Gastroesophageal sphincter (tissue), 4 donors: ENCODE data around the gene INO80C. TPM values are rescaled to one million over a fixed set of nuclear protein-coding genes. Genes with fewer than 3 reads are reported as not detected.

Source experiments
- ATAC-seq: fragments of 150-250 bp; one replicate; pipeline ENCODE4 v1.9.1; 2016; ENCODE audit warnings: mild to moderate bottlenecking, moderate library complexity
- H3K27ac ChIP-seq, 4 donors: fragments of 200-600 bp; sonication (generic) in 3 of 4; 1 replicate in 3 of 4; 2 replicates in 1 of 4; pipeline ENCODE4 v1.5.1; 2016 to 2019
- H3K27me3 ChIP-seq: fragments of 200-600 bp; sonication (generic); one replicate; pipeline ENCODE4 v1.5.1; 2019
- H3K36me3 ChIP-seq, 2 donors: fragments of 200-600 bp; sonication (generic); one replicate each; pipeline ENCODE4 v1.5.1; 2019; ENCODE audit warnings: control low read depth in 1 of 2
- H3K4me1 ChIP-seq, 3 donors: fragments of 200-600 bp; sonication (generic); 1 replicate in 2 of 3; 2 replicates in 1 of 3; pipeline ENCODE4 v1.5.1; 2016 to 2019; ENCODE audit warnings: control low read depth in 2 of 3
- H3K4me3 ChIP-seq, 2 donors: fragments of 200-600 bp; sonication (generic); one replicate each; pipeline ENCODE4 v1.5.1; 2019; ENCODE audit warnings: mild to moderate bottlenecking in 1 of 2, moderate library complexity in 1 of 2
- H3K9me3 ChIP-seq, 3 donors: fragments of 200-600 bp; sonication (generic); one replicate each; pipeline ENCODE4 v1.5.1; 2017 to 2019; ENCODE audit warnings: control low read depth in 2 of 3
- CTCF ChIP-seq, 4 experiments: fragments of 200-600 bp in 2 of 4; fragments of 450-650 bp in 2 of 4; sonication (generic) in 1 of 4; IDR thresholded peaks; one replicate each; pipeline ENCODE4 v1.5.1; 2017 to 2019; ENCODE audit warnings: antibody characterized with exemption in 4 of 4, mild to moderate bottlenecking in 2 of 4, moderate library complexity in 2 of 4
- EP300 ChIP-seq: sonication (generic); formaldehyde crosslinking; IDR thresholded peaks from one replicate; pipeline ENCODE4 v1.6.1; 2017; ENCODE audit warnings: antibody characterized with exemption, mild to moderate bottlenecking
- POLR2A ChIP-seq, 2 donors: fragments of 450-650 bp; IDR thresholded peaks; one replicate each; pipeline ENCODE4 v1.6.1; 2017; ENCODE audit warnings: antibody characterized with exemption in 2 of 2, mild to moderate bottlenecking in 2 of 2, moderate library complexity in 1 of 2
- POLR2AphosphoS5 ChIP-seq: sonication (generic); formaldehyde crosslinking; IDR thresholded peaks from one replicate; pipeline ENCODE4 v1.6.1; 2017; ENCODE audit warnings: antibody characterized with exemption
- WGBS, 2 donors: methylation state at CpG; one replicate each; pipeline ENCODE4 v1.1.5; 2018; ENCODE audit warnings: low coverage in 1 of 2; 5-methylcytosine and 5-hydroxymethylcytosine counted together
- total RNA-seq, 4 donors: library from RNA; depleted of rRNA; stranded (reverse); fragments of >200 nt; gene quantifications; one replicate each; pipeline ENCODE4 v1.1.0, GENCODE V29; 2016

Gene INO80C
- total RNA-seq, 4 donors from 2014 or later, result 5.8 to 13.6 (median 8.6) TPM

DNA sequence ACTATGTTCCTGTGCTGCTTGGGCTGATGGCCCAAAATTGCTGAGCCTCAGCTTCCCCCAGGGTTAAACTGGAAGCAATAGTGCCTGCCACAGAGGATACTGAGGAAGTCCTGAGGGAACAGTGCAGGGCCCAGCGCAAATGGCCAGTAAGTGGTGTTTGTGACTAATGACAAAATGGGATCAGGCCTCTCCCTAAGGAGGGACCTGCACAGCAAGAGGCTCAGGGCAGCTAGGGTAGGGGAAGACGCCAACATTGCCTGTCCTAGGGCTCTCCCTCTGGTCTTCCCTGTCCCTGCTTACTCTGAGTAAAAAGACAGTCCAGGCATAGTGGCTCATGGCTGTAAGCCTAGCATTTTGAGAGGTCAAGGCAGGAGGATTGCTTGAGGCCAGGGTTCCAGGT lies 37.8 kb downstream of the INO80C start:
- H3K4me1 ChIP-seq, result peaks cover 0 to 90% (median 13%) of the 10 kb centered on the region in 3 donors

DNA sequence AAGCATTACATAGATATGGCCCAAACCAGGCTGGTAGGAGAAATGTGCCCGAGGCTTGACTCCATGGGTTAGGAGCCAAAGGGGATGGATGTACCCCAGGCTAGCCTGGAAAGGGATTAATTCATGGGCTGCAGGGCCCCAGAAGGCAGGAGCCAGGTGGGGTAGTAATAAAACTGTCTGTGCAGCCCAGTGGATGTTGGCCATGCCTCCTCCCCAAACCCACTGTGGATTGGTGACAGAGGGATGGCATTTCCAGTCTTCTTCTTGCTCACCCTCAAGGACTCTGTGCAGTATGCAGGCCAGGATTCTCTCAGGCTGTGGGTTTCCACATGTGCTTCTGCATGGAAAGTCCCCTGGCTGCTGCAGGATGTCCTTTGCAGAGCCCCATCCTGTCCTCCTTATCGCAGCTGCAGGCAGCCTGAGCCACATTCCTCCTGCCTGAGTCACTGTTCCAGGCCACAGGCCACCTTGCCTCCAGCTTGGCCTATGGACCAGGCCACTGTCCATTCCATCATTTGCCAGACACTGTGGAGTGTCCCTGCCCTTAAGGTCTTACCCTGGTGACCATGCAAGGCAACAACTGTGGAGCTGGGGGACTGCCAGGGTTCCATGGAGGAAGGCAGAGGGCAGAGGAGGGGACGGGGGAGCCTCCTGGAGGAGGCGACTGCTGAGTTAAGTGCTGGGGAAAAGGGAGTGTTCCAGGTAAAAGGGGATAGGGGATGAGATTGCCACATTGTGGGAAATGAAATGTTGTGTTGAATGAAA lies 38.9 kb downstream of the INO80C start:
- Histone ChIP-seq H3K27ac (peak overlapping the region in 3 of 4 donors; percentile 51 to 72 (median 66)), H3K4me1 (peaks cover 0 to 79% (median 13%) of the 10 kb centered on the region in 3 donors), H3K4me3 (no peak overlapping the region), H3K36me3 (no peaks in the 10 kb centered on the region), H3K9me3 (no peaks in the 10 kb centered on the region), H3K27me3 (no peaks in the 10 kb centered on the region)
- TF ChIP-seq EP300 (no peak), CTCF (IDR thresholded peaks at IDR 0.05) (no peak), POLR2AphosphoS5 (peak; percentile 65), POLR2A (IDR thresholded peaks at IDR 0.05) (no peak)
- 50 to 61% methylated on average over 1 to 3 of the region's 4 CpGs for WGBS, 2 donors
- peak; percentile 73 for ATAC-seq

More for the DNA sequence above, 37.8 kb downstream of the INO80C start:
- TF ChIP-seq CTCF (IDR thresholded peaks at IDR 0.05) (no peak), EP300 (no peak), POLR2A (IDR thresholded peaks at IDR 0.05) (no peak), POLR2AphosphoS5 (no peak)
- Histone ChIP-seq H3K27ac (peak overlapping the region in 3 of 4 donors; percentile 51 to 72 (median 52)), H3K36me3 (no peaks in the 10 kb centered on the region), H3K27me3 (no peaks in the 10 kb centered on the region), H3K4me3 (no peak overlapping the region), H3K9me3 (no peaks in the 10 kb centered on the region)
- no peak for ATAC-seq
- 80% methylated on average over 1 of the region's 2 CpGs; no CpG with 5 or more reads in 1 of the 2 donors for WGBS, 2 donors

GRCh38 chr18:35458271-35458670 lies 39.5 kb downstream of the INO80C start:
- Histone ChIP-seq H3K36me3 (no peaks in the 10 kb centered on the region), H3K27me3 (no peaks in the 10 kb centered on the region), H3K4me3 (no peak overlapping the region), H3K9me3 (no peaks in the 10 kb centered on the region), H3K4me1 (peaks cover 0 to 73% (median 13%) of the 10 kb centered on the region in 3 donors), H3K27ac (peak overlapping the region; percentile 51 to 72 (median 58))
- 22% methylated on average over 1 of the region's 1 CpG; no CpG with 5 or more reads in 1 of the 2 donors for WGBS, 2 donors
- TF ChIP-seq POLR2AphosphoS5, result peak; percentile 8
- TF ChIP-seq EP300, result no peak
- ATAC-seq, result no peak

- Histone ChIP-seq H3K27me3 (no peaks in the 10 kb centered on the region), H3K27ac (peak overlapping the region; percentile 51 to 72 (median 58)), H3K36me3 (no peaks in the 10 kb centered on the region), H3K4me3 (no peak overlapping the region), H3K9me3 (no peaks in the 10 kb centered on the region), H3K4me1 (peaks cover 0 to 63% (median 13%) of the 10 kb centered on the region in 3 donors)
- TF ChIP-seq POLR2A (IDR thresholded peaks at IDR 0.05) (no peak), CTCF (IDR thresholded peaks at IDR 0.05) (no peak), POLR2AphosphoS5 (peak; percentile 5)
- 23 to 41% methylated on average over 3 of the region's 3 CpGs for WGBS, 2 donors
- ATAC-seq, result no peak
These were observed 40.5 kb downstream of the INO80C start for GRCh38 chr18:35457140-35457704.

DNA sequence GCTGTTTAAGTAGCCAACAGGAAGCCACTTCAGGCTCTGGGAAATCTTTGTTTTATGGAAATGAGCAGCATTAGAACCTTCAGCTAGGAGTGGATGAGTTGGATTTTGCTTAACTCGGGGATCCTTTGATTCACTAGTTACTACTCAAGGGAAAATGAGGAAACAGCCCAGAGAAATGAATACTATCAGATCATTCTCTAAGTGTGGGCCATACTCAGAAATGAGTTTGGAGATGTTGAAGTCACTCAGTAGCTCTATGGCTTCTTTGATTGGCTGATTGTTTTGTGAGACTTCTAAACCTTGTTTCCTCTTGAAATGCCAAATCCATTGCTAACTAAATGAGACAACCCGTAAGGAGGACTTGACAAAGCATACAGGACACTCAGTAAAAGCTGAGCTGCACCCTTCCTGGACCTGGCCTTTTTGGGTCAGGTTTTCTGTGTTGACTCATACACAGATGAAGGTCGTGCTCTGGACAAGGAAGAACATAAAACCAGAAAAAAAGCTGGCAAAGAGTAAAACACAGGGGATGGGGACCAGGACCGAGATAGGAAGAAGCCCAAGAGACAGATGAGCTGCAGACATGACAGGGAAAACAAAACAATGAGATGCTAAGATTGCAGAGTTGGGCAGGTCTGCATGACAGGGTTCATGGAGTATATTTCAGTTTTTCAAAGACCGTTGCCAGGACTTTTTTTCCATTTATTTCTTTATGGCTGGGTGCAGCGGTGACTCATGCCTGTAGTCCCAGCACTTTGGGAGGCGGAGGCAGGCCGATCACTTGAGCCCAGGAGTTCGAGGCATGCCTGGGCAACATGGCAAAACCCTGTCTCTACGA lies 41.6 kb downstream of the INO80C start:
- Histone ChIP-seq H3K27ac (peak overlapping the region in 3 of 4 donors; percentile 28 to 72 (median 30)), H3K9me3 (no peaks in the 10 kb centered on the region), H3K27me3 (no peaks in the 10 kb centered on the region), H3K36me3 (no peaks in the 10 kb centered on the region), H3K4me3 (no peak overlapping the region), H3K4me1 (peaks cover 0 to 53% (median 13%) of the 10 kb centered on the region in 3 donors)
- TF ChIP-seq EP300, result no peak
- TF ChIP-seq POLR2AphosphoS5, result no peak
- TF ChIP-seq POLR2A (IDR thresholded peaks at IDR 0.05), result no peak
- no peak for TF ChIP-seq CTCF (IDR thresholded peaks at IDR 0.05)
- peak; percentile 24 for ATAC-seq
- WGBS, 2 donors, result 36 to 60% methylated on average over 8 of the region's 10 CpGs
